Endothelial cell of umbilical vein (primary cell): ENCODE measurements around the gene TMEM61. TPM values are rescaled to one million over a fixed set of nuclear protein-coding genes. Genes with fewer than 3 reads are reported as not detected.

Source experiments
- BruUV-seq: library from RNA; stranded (reverse); fragments of 400-500 nt; replicated peaks from 2 replicates; lab custom pipeline; 2021; lab: Mats Ljungman, UMichigan
- CTCF ChIA-PET: fragments of 300-600, 350-600 bp; sonication (Branson Sonifier 250); formaldehyde crosslinking; loops from one replicate; lab custom pipeline; 2021; ENCODE audit warnings: antibody characterized with exemption, inconsistent platforms; lab: Charles Lee
- POLR2A ChIA-PET: fragments of 300-600, 350-600 bp; sonication (Branson Sonifier 250); formaldehyde crosslinking; loops from one replicate; lab custom pipeline; 2021; ENCODE audit warnings: antibody characterized with exemption, inconsistent platforms; lab: Charles Lee
- DNase-seq: peaks from one replicate; pipeline ENCODE4 v3.0.0-alpha.2; 2011; ENCODE audit warnings: low read depth, low spot score
- FAIRE-seq: peaks from 2 replicates; lab custom pipeline; 2011; peaks lifted over from hg19 to GRCh38; lab: Jason Lieb, UNC
- H2AFZ ChIP-seq: 2 replicates; pipeline ENCODE4 v1.6.0; 2012; ENCODE audit warnings: low read depth, low read length, control low read depth, inconsistent platforms
- H3K27ac ChIP-seq: 2 replicates; pipeline ENCODE4 v1.5.1; 2011; ENCODE audit warnings: low read depth, mild to moderate bottlenecking, control low read depth, low read length, moderate library complexity; ENCODE audit not compliant: insufficient read depth
- H3K27me3 ChIP-seq, 2 experiments: 2 replicates each; pipeline versions ENCODE4 v1.6.0 to v1.6.1; 2011; ENCODE audit warnings: low read length in 2 of 2, mixed read lengths in 1 of 2; ENCODE audit not compliant: control insufficient read depth in 2 of 2, insufficient read depth in 2 of 2
- H3K36me3 ChIP-seq, 2 experiments: 2 replicates in 1 of 2; 3 replicates in 1 of 2; pipeline ENCODE4 v1.5.1; 2011; ENCODE audit warnings: low read length in 2 of 2, mild to moderate bottlenecking in 1 of 2, moderate library complexity in 1 of 2; ENCODE audit not compliant: control insufficient read depth in 2 of 2, insufficient read depth in 2 of 2; ENCODE audit errors: extremely low read depth in 1 of 2
- H3K4me1 ChIP-seq: 3 replicates; pipeline ENCODE4 v1.5.1; 2011; ENCODE audit warnings: mild to moderate bottlenecking, low read length; ENCODE audit not compliant: control insufficient read depth, insufficient read depth; ENCODE audit errors: extremely low read depth
- H3K4me2 ChIP-seq: 2 replicates; pipeline ENCODE4 v1.6.1; 2011; ENCODE audit warnings: low read length, control low read depth, mixed read lengths; ENCODE audit not compliant: insufficient read depth
- H3K4me3 ChIP-seq, 3 experiments: fragments of 200-600 bp in 1 of 3; sonication (generic), shearing (Covaris generic) in 1 of 3; replicated peaks in 1 of 3; 2 replicates each; pipeline ENCODE4 v1.5.1; 2011 to 2016; ENCODE audit warnings: control low read depth in 3 of 3, low read length in 3 of 3, mild to moderate bottlenecking in 2 of 3, inconsistent platforms in 1 of 3, low read depth in 1 of 3, moderate library complexity in 1 of 3; ENCODE audit not compliant: insufficient read depth in 1 of 3
- H3K79me2 ChIP-seq: 2 replicates; pipeline ENCODE4 v1.6.0; 2012; ENCODE audit warnings: low read length, inconsistent platforms; ENCODE audit not compliant: control insufficient read depth, insufficient read depth
- H3K9ac ChIP-seq: replicated peaks from 2 replicates; pipeline ENCODE3; 2011; ENCODE audit warnings: low read length, control low read depth; ENCODE audit not compliant: insufficient read depth; ENCODE audit errors: extremely low read depth
- H3K9me1 ChIP-seq: replicated peaks from 3 replicates; pipeline ENCODE4 v1.6.0; 2011; ENCODE audit warnings: mild to moderate bottlenecking, low read length; ENCODE audit not compliant: control insufficient read depth, insufficient read depth; ENCODE audit errors: extremely low read depth
- H3K9me3 ChIP-seq: replicated peaks from 2 replicates; pipeline ENCODE4 v1.5.1; 2012; ENCODE audit warnings: low read length, inconsistent platforms; ENCODE audit not compliant: control insufficient read depth, insufficient read depth
- H4K20me1 ChIP-seq: replicated peaks from 2 replicates; pipeline ENCODE3; 2011; ENCODE audit warnings: mild to moderate bottlenecking, low read length; ENCODE audit not compliant: control insufficient read depth, insufficient read depth; ENCODE audit errors: extremely low read depth
- EZH2 ChIP-seq: IDR thresholded peaks from 2 replicates; pipeline ENCODE4 v1.6.1; 2012; ENCODE audit warnings: borderline replicate concordance, low read depth, mild to moderate bottlenecking, moderate library complexity, low read length, inconsistent platforms; ENCODE audit not compliant: severe bottlenecking
- FOS ChIP-seq: IDR thresholded peaks from 2 replicates; pipeline ENCODE4 v1.6.1; 2011; ENCODE audit warnings: mild to moderate bottlenecking, low read length, moderate library complexity, borderline replicate concordance; ENCODE audit not compliant: insufficient read depth
- GATA2 ChIP-seq: IDR thresholded peaks from 2 replicates; pipeline ENCODE4 v1.7.0; 2011; ENCODE audit warnings: low read depth, mild to moderate bottlenecking, moderate library complexity, mixed read lengths, low read length; ENCODE audit not compliant: insufficient read length, insufficient read depth
- JUN ChIP-seq: IDR thresholded peaks from 2 replicates; pipeline ENCODE4 v1.6.1; 2011; ENCODE audit warnings: borderline replicate concordance, low read depth; ENCODE audit not compliant: insufficient read length, insufficient read depth
- MYC ChIP-seq: IDR thresholded peaks from one replicate; pipeline ENCODE4 v1.6.1; 2011; ENCODE audit warnings: mild to moderate bottlenecking, low read depth, low read length
- POLR2A ChIP-seq: IDR thresholded peaks from 2 replicates; pipeline ENCODE4 v1.6.1; 2012; ENCODE audit warnings: low read depth, mild to moderate bottlenecking, control low read depth, low read length
- POLR2AphosphoS5 ChIP-seq: IDR thresholded peaks from 2 replicates; pipeline ENCODE4 v1.6.1; 2012; ENCODE audit warnings: low read depth, mild to moderate bottlenecking, control low read depth, low read length, moderate library complexity; ENCODE audit not compliant: insufficient read depth
- dilution Hi-C: fragments of 300-500 bp; cut with MboI; formaldehyde crosslinking; loops from one replicate; pipeline ENCODE4 v1.15.0; 2019; ENCODE audit warnings: low sequenced_read_pairs; ENCODE audit not compliant: extremely low pct_ligation_motif_present
- intact Hi-C: fragments of 100-400 bp; cut with micrococcal nuclease; formaldehyde crosslinking; loops from one replicate; pipeline ENCODE4 v1.10.0; 2022
- polyA plus RNA-seq, 4 experiments: library from polyadenylated mRNA; depleted of rRNA in 3 of 4; stranded (reverse) in 3 of 4; unstranded in 1 of 4; fragments of >200 nt; gene quantifications; 2 replicates each; pipeline versions ENCODE4 v1.2.1 to v1.2.3, GENCODE V29; 2011 to 2012; ENCODE audit warnings: missing spikeins in 1 of 4
- total RNA-seq: library from RNA; stranded (reverse); gene quantifications from 2 replicates; pipeline ENCODE4 v1.2.3, GENCODE V29; 2021
- TF ChIP-seq, protein P1 (sequence below), 2 donors: IDR thresholded peaks; 1 replicate in 1 of 2; 2 replicates in 1 of 2; pipeline ENCODE4 v1.5.1; 2011; ENCODE audit warnings: low read length in 2 of 2, mild to moderate bottlenecking in 2 of 2, moderate library complexity in 2 of 2, control low read depth in 1 of 2, inconsistent platforms in 1 of 2, low read depth in 1 of 2; ENCODE audit not compliant: insufficient read depth in 1 of 2; ENCODE audit errors: extremely low read depth in 1 of 2
- TF ChIP-seq, protein P2 (sequence below): IDR thresholded peaks from 2 replicates; pipeline ENCODE4 v1.6.1; 2011; ENCODE audit not compliant: insufficient read depth, insufficient read length

Gene TMEM61
- total and polyA plus RNA-seq, 2 donors (not counting 3 experiments of a cell fraction or from before 2014, with no cell fraction given) = not detected

DNA sequence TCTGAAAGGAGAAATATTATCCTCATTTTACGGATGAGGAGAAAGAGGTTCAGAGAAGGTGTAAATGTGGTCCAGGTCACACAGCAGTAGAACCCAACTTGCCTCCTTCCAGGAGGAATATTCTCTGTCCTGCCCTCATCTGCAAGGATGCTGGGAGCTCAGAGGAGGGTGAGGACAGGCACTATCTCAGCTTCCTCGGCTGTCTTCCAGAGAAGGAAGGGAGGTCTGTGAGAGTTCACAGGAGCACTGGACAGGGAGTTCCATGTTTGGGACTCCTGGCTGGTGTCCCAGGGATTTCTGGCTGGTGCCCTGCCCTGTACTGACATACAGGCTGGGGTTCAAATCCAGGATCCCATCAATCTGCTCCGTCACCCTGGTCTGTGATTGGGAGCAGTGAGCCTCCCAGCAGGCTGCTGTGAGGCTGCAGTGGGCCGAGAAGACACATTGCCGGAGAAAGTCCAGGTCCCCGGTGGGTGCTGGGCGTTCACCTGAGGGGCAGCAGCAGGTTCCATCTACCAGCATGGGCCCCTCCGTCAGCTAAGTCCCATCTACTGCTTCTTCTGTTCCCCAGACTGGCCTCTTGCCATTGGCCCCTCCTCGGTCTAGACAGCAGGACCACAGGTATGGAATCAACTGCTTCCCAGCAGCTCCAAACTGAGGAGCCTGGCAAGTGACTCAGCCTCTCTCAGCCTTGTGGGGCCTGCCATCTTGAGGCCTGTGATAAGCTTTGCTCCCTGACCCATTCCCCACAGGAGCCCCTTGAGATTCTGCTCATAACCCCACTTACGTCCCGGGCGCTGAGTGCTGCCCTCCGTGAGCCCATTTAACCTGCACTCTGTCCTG is 9.8 kb downstream of the TMEM61 start:
- H3K4me3 ChIP-seq = no peak overlapping the region
- H3K9ac ChIP-seq = no peak overlapping the region
- H3K27ac ChIP-seq = no peak overlapping the region
- H3K4me2 ChIP-seq = no peak overlapping the region
- no peaks in the 10 kb centered on the region for H3K4me1 ChIP-seq
- dilution Hi-C loops (no loop called here), intact Hi-C loops (no loop called here)
- no peak overlapping the region for H2AFZ ChIP-seq
- no TSS peak for BruUV-seq
- H4K20me1 ChIP-seq = no peaks in the 10 kb centered on the region
- DNase-seq (no peak), FAIRE-seq (no peak)
- H3K9me3 ChIP-seq = no peaks in the 10 kb centered on the region
- no peaks in the 10 kb centered on the region for H3K79me2 ChIP-seq
- peaks cover 0 to 4% of the 10 kb centered on the region in 2 experiments for H3K27me3 ChIP-seq
- no peaks in the 10 kb centered on the region for H3K9me1 ChIP-seq
- TF ChIP-seq, protein P1, sequence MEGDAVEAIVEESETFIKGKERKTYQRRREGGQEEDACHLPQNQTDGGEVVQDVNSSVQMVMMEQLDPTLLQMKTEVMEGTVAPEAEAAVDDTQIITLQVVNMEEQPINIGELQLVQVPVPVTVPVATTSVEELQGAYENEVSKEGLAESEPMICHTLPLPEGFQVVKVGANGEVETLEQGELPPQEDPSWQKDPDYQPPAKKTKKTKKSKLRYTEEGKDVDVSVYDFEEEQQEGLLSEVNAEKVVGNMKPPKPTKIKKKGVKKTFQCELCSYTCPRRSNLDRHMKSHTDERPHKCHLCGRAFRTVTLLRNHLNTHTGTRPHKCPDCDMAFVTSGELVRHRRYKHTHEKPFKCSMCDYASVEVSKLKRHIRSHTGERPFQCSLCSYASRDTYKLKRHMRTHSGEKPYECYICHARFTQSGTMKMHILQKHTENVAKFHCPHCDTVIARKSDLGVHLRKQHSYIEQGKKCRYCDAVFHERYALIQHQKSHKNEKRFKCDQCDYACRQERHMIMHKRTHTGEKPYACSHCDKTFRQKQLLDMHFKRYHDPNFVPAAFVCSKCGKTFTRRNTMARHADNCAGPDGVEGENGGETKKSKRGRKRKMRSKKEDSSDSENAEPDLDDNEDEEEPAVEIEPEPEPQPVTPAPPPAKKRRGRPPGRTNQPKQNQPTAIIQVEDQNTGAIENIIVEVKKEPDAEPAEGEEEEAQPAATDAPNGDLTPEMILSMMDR (IDR thresholded peaks at IDR 0.05; ENCODE audit: extremely low read depth in 1 of 2, insufficient read depth in 1 of 2, low read depth in 1 of 2, low read length in 2 of 2) = no peak
- TF ChIP-seq POLR2A = no peak
- no peaks in the 10 kb centered on the region for H3K36me3 ChIP-seq
- CTCF ChIA-PET = interaction anchor here (1.2 to 25.0 kb wide), 2 partner anchors 17 to 44 kb away, joined by 3 to 918 read pairs; no protein-coding TSS in a partner anchor
- POLR2A ChIA-PET = interaction anchor here (0.5 kb wide), 1 partner anchor 11 kb away, joined by 3 read pairs; no protein-coding TSS in a partner anchor

DNA sequence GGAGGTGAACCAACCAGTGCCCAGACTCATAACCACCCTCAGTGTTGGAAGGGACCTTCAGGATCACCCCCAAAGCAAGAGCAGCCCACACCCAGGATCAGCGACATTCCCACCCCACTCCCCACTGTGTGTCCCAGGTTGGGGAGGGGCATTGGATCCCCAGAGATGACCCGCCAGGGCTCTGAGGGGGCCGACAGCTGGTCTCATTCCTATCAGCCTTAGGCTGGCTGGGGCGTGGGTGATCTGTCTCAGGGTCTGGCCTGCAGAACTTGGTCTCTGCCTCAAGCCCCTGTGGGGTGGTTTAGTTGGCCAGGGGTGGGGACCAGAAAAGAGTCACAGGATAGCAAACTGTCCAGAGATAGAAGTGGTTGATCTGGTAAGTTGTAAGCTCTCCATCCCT is 10.5 kb downstream of the TMEM61 start:
- CTCF ChIA-PET = interaction anchor here (25.0 kb wide), 1 partner anchor 45 kb away, joined by 918 read pairs; no protein-coding TSS in a partner anchor
- no peak for FAIRE-seq
- H3K27me3 ChIP-seq = peaks cover under 1 to 4% of the 10 kb centered on the region in 2 experiments
- H4K20me1 ChIP-seq = no peaks in the 10 kb centered on the region
- dilution Hi-C loops (no loop called here), intact Hi-C loops (no loop called here)
- H3K9me1 ChIP-seq = no peaks in the 10 kb centered on the region
- BruUV-seq = no TSS peak
- no peaks in the 10 kb centered on the region for H3K79me2 ChIP-seq
- H2AFZ ChIP-seq = no peak overlapping the region
- DNase-seq = no peak
- no peak overlapping the region for H3K9ac ChIP-seq
- H3K4me2 ChIP-seq = no peak overlapping the region
- no peaks in the 10 kb centered on the region for H3K9me3 ChIP-seq
- no peaks in the 10 kb centered on the region for H3K36me3 ChIP-seq
- no peaks in the 10 kb centered on the region for H3K4me1 ChIP-seq
- POLR2A ChIA-PET = no interaction called here
- H3K27ac ChIP-seq = no peak overlapping the region
- no peak overlapping the region for H3K4me3 ChIP-seq
- TF ChIP-seq FOS (no peak), POLR2AphosphoS5 (no peak), MYC (no peak), EZH2 (no peak), JUN (no peak), POLR2A (no peak), GATA2 (no peak)
- TF ChIP-seq, protein P2, sequence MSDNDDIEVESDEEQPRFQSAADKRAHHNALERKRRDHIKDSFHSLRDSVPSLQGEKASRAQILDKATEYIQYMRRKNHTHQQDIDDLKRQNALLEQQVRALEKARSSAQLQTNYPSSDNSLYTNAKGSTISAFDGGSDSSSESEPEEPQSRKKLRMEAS = no peak
- TF ChIP-seq, protein P1 (IDR thresholded peaks at IDR 0.05; ENCODE audit: extremely low read depth in 1 of 2, insufficient read depth in 1 of 2, low read depth in 1 of 2, low read length in 2 of 2) = no peak
